GM18507 (cell line): ENCODE data around the gene DISC1.
"Not testable (repeated sequence)": the region's sequence is repeated elsewhere in the genome, so short reads cannot be mapped to it uniquely, and the experiment has no call there.

Experiments
- DNase-seq: peaks from one replicate; pipeline ENCODE4 v3.0.0; 2011; ENCODE audit warnings: low read depth; ENCODE audit not compliant: insufficient read length; ENCODE audit errors: extremely low spot score
- FAIRE-seq: peaks from 2 replicates; lab custom pipeline; 2011; peaks lifted over from hg19 to GRCh38; lab: Jason Lieb, UNC

DISC1 gene

DNA sequence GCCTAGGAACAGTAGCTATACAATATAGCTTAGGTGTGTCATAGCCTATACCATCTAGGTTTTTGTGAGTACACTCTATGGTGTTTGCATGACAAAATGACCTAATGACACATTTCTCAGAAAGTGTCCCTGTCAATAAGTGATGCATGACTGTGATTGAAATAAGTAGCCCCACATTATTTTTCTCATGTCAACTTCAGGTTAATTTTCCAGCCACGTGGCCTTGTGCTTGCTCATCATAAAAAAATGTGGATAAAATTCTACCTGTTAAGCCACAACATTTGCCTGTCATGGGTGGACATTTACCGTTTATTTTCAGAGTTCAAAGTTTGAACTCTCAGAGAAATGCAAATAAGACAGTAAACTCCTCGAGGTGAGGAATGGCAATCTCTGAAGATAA is 5.5 kb downstream of the DISC1 start:
- DNase-seq (no peak), FAIRE-seq (no peak)

DNA sequence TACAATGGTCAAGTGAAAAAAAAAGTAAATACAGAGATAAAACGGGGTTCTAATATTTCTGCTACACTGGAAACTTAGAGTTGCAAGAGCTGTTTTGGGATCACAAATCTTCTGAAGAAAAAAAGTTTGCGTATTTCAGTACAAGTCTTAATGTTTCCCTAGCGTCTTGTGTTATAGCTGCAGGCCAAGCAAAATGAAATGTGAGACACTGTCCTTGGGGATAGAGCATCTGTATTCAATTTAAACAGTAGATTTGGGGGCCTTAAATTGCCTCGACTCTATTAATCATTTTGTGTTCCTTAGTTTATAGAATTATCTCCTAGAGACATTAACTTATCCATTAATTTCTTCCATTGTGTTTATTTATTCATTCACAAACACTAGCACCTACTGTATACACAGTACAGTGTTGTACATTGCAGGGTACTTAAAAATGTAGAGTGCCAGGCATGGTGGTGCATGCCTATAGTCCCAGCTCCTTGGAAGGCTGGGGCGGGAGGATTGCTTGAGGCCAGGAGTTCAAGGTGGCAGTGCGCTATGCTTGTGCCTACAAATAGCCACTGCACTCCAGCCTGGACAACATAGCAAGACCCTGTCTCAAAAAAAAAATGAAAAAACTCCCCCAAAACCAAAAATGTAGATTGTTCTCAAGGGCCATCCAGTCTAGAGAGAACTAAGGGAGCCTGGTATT is 7.9 kb downstream of the DISC1 start:
- FAIRE-seq (no peak), DNase-seq (no peak)

DNA sequence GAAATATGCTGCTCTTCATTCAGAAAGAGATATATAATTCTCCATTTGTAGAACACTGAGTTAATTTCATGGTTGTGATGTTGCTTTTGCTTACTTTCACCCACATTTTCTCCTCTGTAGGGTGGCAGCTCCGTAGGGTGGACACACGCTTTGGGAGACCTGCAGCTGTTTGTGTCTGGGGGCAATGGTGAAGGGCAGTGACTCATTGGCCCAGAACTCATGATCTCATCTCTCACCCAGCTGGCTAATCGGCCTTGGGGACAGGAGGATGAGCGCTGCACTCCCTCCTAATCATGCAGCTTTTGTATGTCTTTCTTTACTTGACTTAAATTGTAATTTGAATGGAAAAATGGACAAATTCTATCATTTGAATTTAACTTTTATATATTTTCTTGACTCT is 9.6 kb downstream of the DISC1 start:
- no peak for DNase-seq
- FAIRE-seq, result no peak

DNA sequence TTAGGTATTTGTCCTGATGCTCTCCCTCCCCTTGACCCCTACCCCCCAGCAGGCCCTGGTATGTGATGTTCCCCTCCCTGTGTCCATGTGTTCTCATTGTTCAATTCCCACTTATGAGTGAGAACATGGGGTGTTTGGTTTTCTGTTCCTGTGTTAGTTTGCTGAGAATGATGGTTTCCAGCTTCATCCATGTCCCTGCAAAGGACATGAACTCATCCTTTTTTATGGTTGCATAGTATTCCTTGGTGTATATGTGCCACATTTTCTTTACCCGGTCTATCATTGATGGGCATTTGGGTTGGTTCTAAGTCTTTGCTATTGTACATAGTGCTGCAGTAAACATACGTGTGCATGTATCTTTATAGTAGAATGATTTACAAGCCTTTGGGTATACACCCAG is 10.3 kb downstream of the DISC1 start:
- not testable (repeated sequence) for DNase-seq, FAIRE-seq

DNA sequence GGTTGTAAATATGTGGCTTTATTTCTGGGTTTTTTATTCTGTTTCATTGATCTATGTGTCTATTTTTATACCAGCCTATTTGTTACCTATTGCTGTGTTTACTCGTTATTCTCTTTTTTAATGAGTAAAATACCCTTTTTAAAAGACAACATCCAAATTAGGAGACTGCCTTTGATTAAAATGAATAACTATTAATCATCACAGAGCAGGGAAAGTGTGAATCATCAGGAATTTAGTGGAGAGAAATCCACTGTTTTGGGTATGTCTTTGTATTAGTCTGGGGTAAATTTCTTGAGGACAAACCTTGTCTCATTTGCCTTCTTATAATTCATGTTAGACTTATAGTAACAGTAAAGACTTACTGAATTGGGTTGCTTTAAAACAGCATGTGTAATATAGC is 12.1 kb downstream of the DISC1 start:
- FAIRE-seq (no peak), DNase-seq (no peak)

DNA sequence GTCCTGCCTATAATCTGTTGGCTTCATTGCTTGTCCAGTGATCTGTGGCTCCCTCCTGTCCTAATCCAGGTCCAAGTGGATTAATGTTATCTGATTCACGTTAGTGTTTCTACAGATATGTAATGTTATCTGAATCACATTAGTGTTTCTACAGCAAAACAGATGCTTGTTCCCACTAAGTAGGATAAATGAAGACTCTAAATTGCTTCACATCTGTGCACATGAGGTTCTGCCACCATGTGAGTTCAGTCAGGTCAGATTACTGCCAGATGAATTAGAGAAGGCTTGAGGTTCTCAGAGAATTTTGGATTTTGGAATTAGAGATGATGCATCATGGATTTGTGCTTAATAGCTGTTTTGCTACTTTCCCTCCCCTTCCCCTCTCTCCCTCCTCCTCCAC is 13.2 kb downstream of the DISC1 start:
- FAIRE-seq, result no peak
- no peak for DNase-seq

DNA sequence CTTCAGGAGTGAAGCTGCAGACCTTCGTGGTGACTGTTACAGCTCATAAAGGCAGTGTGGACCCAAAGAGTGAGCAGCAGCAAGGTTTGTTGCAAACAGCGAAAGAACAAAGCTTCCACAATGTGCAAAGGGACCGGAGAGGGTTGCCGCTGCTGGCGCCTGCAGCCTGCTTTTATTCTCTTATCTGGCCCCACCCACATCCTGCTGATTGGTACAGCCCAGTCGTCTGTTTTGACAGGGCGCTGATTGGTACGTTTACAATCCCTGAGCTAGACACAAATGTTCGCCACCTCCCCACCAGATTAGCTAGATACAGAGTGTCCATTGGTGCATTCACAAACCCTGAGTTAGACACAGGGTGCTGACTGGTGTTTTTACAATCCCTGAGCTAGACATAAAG is 14.9 kb downstream of the DISC1 start:
- FAIRE-seq, DNase-seq: not testable (repeated sequence)

DNA sequence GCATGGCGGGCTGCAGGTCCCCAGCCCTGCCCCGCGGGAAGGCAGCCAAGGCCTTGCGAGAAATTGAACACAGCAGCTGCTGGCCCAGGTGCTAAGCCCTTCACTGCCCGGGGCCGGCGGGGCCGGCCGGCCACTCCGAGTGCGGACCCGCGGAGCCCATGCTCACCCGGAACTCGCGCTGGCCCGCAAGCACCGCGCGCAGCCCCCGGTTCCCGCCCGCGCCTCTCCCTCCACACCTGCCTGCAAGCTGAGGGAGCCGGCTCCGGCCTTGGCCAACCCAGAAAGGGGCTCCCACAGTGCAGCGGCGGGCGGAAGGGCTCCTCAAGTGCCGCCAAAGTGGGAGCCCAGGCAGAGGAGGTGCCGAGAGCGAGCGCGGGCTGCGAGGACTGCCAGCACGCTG is 15.5 kb downstream of the DISC1 start:
- FAIRE-seq, DNase-seq: not testable (repeated sequence)

DNA sequence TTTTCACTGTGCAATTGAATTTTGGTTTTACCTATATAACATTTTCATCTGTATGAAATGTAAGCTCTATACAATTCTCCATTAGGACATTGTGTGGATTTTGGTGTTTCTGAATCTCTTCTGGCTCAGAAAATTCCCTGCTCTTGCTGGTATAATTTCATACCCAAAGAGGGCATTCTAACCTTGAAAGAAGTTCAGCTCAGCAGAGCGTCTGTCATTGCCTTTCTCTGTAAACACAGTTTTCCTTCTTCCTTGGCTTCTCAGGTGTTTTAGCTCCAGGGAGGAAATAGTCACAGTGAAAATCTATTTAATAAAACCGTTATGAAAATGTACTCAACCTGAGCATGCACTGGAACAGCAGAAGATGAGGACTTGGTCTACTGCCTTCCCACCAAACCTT is 16.0 kb downstream of the DISC1 start:
- FAIRE-seq (no peak), DNase-seq (no peak)

DNA sequence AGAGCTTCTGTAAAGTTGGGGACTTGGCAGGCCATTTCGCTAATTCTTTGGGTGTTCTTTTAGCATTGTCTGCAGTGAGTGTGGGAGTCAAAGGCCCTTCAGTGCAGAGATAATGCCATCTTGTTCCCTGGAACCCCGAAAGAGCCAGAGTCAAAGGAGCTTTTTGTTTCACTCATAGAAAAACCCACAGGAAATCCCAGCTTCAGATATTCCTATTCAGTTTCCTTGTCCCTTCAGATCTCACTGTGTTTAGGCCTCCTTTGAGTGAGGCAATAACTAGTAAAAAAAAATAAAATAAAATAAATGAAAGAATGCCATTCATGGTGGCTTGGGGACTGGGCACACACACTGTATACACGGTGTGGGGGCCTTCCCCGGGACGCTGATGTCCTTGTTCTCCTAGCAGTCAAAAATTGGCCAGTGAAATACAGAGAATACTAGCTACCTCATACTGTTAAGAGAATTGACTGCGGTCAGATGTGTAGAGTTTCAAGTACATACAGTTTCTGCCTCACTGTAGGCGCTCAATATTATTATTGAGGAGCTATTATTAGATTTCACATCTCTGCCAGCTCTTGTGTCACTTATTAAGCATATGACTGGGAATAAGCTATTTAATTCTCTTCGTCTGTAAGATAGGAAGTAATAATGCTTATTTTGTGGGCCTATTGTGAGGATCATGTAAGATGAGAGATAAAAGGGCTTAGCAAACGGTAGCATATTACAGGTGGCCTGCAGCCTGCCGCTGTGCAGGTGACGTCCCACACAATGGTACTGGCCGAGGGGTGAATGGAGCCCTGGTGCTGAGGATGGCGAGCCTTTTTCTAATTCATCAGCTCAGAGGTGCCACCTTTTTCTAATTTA is 16.7 kb downstream of the DISC1 start:
- FAIRE-seq (no peak), DNase-seq (no peak)

DNA sequence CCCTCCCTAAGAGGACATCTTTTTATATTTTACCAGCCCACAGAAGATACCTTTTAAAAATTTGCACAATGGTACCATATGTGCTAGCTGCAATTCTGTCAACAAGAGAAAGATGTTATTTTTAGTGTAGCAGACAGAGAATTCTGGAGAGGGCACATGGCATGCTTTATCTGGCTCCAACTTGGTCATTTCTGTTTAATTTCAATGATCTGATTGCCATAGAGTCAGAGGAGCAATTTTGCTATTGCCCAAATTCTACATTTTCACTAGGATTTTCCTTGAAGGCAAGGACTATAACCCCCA is 17.3 kb downstream of the DISC1 start:
- DNase-seq (no peak), FAIRE-seq (no peak)

DNA sequence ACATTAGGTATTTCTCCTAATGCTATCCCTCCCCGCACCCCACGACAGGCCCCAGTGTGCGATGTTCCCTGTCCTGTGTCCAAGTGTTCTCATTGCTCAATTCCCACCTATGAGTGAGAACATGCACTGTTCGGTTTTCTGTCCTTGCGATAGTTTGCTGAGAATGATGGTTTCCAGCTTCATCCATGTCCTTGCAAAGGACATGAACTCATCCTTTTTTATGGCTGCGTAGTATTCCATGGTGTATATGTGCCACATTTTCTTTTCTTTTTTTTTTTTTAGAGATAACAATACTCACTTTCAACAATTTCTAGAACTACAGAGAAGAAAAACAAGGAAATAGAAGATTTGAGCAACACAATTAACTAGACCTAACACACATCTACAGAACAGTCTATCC is 19.0 kb downstream of the DISC1 start:
- FAIRE-seq, DNase-seq: not testable (repeated sequence)

DNA sequence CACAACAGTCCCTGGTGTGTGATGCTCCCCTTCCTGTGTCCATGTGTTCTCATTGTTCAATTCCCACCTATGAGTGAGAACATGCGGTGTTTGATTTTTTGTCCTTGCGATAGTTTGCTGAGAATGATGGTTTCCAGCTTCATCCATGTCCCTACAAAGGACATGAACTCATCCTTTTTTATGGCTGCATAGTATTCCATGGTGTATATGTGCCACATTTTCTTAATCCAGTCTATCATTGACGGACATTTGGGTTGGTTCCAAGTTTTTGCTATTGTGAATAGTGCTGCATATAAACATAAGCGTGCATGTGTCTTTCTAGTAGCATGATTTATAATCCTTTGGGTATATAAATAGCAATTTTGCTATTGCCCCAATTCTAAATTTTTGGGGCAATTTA is 19.6 kb downstream of the DISC1 start:
- FAIRE-seq, DNase-seq: not testable (repeated sequence)

DNA sequence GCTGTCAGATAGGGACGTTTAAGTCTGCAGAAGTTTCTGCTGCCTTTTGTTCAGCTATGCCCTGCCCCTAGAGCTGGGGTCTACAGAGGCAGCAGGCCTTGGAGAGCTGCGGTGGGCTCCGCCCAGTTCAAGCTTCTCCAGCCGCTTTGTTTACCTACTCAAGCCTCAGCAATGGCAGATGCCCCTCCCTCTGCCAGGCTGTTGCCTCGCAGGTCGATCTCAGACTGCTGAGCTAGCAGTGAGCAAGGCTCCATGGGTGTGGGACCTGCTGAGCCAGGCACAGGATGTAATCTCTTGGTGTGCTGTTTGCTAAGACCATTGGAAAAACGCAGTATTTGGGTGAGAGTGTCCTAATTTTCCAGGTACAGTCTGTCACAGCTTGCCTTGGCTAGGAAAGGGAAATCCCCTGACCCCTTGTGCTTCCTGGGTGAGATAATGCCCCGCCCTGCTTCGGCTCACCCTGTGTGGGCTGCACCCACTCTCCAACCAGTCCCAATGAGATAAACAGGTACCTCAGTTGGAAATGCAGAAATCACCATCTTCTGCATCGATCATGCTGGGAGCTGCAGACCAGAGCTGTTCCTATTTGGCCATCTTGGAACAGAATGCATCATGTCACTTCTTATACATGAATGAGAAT is 25.2 kb downstream of the DISC1 start:
- not testable (repeated sequence) for FAIRE-seq, DNase-seq

DNA sequence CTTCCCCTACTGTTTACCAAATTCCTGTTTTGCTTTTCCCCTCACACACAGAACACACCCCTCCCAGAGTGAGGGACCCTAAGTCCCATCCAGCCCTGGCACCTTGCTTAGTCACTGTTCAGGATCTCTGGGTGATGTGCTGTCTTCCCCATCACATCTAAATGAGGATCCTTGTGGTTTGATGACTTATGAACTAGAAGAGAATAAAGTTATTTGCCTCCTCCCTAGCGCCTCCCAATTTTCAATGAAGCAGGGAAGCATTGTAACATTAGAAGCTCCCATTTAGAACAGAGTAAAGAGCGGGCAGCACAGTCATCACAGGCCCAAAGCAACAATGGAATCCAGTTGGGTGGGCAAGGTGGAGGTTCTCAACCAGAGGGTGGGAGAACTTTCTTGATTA is 27.0 kb downstream of the DISC1 start:
- no peak for FAIRE-seq
- no peak for DNase-seq

DNA sequence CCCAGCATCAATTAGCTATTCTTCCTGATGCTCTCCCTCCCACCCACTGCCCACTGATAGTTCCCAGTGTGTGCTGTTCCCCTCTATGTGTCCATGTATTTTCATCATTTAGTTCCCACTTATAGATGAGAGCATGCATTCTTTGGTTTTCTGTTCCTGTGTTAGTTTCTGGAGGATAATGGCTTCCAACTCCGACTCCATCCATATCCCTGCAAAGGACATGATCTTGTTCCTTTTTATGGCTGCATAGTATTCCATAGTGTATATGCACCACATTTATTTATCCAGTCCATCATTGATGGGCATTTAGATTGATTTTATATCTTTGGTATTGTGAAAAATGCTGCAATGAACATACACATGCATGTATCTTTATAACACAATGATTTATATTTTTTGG is 30.2 kb downstream of the DISC1 start:
- no peak for DNase-seq
- no peak for FAIRE-seq

DNA sequence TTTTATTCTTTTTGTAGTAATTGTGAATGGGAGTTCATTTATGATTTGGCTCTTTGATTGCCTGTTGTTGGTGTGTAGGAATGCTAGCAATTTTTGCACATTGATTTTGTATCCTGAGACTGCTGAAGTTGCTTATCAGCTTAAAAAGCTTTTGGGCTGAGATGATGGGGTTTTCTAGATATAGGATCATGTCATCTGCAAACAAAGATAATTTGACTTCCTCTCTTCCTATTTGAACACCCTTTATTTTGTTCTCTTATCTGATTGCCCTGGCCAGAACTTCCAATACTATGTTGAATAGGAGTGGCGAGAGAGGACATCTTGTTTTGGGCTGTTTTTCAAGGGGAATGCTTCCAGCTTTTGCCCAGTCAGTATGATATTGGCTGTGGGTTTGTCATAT is 31.6 kb downstream of the DISC1 start:
- not testable (repeated sequence) for FAIRE-seq, DNase-seq

DNA sequence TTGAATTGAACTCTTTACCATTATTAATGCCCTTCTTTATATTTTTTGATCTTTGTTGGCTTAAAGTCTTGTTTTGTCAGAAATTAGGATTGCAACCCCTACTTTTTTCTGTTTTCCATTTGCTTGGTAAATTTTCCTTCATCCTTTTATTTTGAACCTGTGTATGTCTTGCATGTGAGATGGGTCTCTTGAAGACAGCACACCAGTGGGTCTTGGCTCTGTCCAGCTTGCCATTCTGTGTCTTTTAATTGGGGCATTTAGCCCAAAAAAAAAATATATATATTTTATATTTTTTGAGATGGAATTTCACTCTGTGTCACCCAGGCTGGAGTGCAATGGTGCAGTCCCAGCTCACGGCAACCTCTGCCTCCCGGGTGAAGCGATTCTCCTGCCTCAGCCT is 33.6 kb downstream of the DISC1 start:
- DNase-seq (no peak), FAIRE-seq (no peak)

DNA sequence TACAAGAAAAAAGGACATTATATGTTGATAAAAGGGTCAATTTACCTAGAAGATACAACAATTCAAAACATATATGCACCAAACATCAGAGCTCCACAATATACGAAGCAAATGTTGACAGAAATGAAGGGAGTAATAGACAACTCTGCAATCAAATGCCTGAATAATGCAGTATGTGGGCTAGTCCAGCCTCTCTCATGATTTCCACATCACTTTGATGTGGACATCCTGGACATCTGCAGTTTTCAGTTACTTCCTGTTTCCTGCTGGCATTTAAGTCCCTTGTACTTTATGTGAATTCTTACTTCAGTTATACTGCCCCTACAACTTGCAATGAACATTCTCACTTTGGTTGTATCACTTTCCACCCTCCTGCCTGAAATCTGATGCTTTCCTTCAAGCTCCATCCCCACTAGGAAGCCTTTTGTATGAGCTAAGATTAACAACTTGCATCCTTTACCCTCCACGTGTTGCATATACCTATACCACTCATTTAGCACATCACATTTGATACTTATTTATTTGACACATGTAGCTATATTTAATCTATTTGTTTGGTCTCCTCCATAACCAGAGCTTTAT is 36.7 kb downstream of the DISC1 start:
- DNase-seq (no peak), FAIRE-seq (no peak)

DNA sequence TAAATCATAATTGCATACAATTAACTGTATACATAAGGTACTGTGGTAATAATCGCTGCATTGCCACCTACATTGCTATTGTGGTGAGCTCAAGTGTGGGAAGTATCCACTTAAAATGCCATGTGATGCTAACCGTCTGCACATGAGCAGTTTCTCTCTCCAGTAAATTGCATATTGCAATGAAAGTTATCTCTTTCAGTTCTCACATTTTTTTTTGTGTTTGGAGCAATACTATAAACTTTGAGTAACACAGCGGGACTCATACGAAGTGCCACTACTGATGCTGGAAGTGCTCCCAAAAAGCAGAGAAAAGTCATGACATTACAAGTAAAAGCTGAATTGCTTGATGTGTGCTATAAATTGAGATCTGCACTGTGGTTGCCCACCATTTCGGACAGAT is 38.5 kb downstream of the DISC1 start:
- DNase-seq (no peak), FAIRE-seq (no peak)
